Psoas muscle (tissue), 8 donors: Measurements from ENCODE around the gene TMEM88. TPM values are rescaled to one million over a fixed set of nuclear protein-coding genes. Genes with fewer than 3 reads are reported as not detected.

ENCODE experiments used
- ATAC-seq, 4 donors: fragments of 200-7000 bp; cut with Tn5 transposase; one replicate each; pipeline ENCODE4 v1.9.1; 2020; ENCODE audit warnings: moderate library complexity in 3 of 4, mild to moderate bottlenecking in 2 of 4
- DNase-seq, 2 donors: peaks; one replicate each; pipeline ENCODE4 v3.0.0-alpha.2; 2020
- H3K27ac ChIP-seq: fragments of 200-600 bp; one replicate; pipeline ENCODE4 v1.8.0; 2022
- H3K27me3 ChIP-seq, 3 donors: fragments of 200-600 bp in 1 of 3; one replicate each; pipeline versions ENCODE4 v1.6.1 to v1.8.0; 2013 to 2022; ENCODE audit warnings: low read length in 2 of 3, mild to moderate bottlenecking in 2 of 3, moderate library complexity in 1 of 3; ENCODE audit not compliant: insufficient read depth in 3 of 3
- H3K36me3 ChIP-seq, 2 donors: fragments of 200-600 bp in 1 of 2; one replicate each; pipeline versions ENCODE4 v1.6.1 to v1.8.0; 2013 to 2022; ENCODE audit warnings: low read depth in 1 of 2, mild to moderate bottlenecking in 1 of 2, moderate library complexity in 1 of 2; ENCODE audit not compliant: insufficient read depth in 1 of 2
- H3K4me1 ChIP-seq: fragments of 200-600 bp; one replicate; pipeline ENCODE4 v1.8.0; 2022
- H3K4me3 ChIP-seq: fragments of 200-600 bp; one replicate; pipeline ENCODE4 v1.8.0; 2022; ENCODE audit warnings: mild to moderate bottlenecking
- H3K9me3 ChIP-seq: fragments of 200-600 bp; one replicate; pipeline ENCODE4 v1.8.0; 2022
- CTCF ChIP-seq: fragments of 200-600 bp; IDR thresholded peaks from one replicate; pipeline ENCODE4 v1.8.0; 2022; ENCODE audit warnings: antibody characterized with exemption
- WGBS, 3 donors: extraction: QIAGEN DNeasy Blood & Tissue Kit; methylation state at CpG; one replicate each; pipeline versions ENCODE4 v1.1.6 to v1.1.7; 2013; 5-methylcytosine and 5-hydroxymethylcytosine counted together
- intact Hi-C, 2 donors: fragments of 100-400 bp; cut with DNase I; formaldehyde crosslinking; loops; one replicate each; pipeline versions ENCODE4 v1.11.0 to v1.14.2; 2022
- polyA plus RNA-seq, 3 donors: library from polyadenylated mRNA; stranded (reverse); fragments of 200-250 nt; gene quantifications; one replicate each; pipeline ENCODE4 v1.2.3, GENCODE V29; 2013
- total RNA-seq, 4 donors: library from RNA; stranded (reverse); fragmentation: NEBNext Ultra II Directional in 2 of 4; extraction: Animal tissue kit (Norgen Biotek cat#: 25700) in 2 of 4; gene quantifications; one replicate each; pipeline versions ENCODE4 v1.2.1 to v1.2.4, GENCODE V29; 2021 to 2023
- donor health status: healthy with polysubstance abuse.
- donor health status: DM: no; HTN: no; CAD: no; lungs with moderate emphysema.
- donor health status: Bipolar disorder and iron deficiency.
- donor health status: healthy.
- donor health status: DM: yes; HTN: yes; CAD: no.
- donor health status: DM: no; HTN: no; CAD: no.
- donor health status: DM: no; HTN: no; CAD: no.
- donor health status: DM: yes; HTN: yes; CAD: no.

The TMEM88 gene
- total and polyA plus RNA-seq, 7 donors, result 16.3 to 57.4 (median 24.0) TPM

DNA sequence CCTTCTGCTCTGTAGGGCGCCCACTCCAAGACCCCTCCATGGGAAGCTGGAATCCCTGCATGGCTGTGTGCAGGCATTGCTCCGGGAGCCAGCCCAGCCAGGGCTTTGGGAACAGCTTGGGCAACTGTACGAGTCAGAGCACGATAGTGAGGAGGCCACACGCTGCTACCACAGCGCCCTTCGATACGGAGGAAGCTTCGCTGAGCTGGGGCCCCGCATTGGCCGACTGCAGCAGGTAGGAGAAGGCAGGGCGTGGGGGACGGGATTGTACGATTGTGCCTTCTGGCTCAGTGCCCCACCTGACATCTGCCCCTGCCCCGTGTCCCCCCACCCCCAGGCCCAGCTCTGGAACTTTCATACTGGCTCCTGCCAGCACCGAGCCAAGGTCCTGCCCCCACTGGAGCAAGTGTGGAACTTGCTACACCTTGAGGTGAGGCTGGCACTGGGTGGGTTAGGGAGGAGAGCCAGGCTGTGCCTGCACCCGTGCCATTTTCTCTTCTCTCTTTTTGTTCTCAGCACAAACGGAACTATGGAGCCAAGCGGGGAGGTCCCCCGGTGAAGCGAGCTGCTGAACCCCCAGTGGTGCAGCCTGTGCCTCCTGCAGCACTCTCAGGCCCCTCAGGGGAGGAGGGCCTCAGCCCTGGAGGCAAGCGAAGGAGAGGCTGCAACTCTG, 8.7 kb upstream of the TMEM88 start:
- WGBS, 3 donors, result 77 to 81% (median 81%) methylated on average over 21 to 22 of the region's 22 CpGs
- H3K27ac ChIP-seq, result peak overlapping the region; percentile 99
- DNase-seq, result peak in 1 of 2 donors; percentile 56

GRCh38 chr17:7846765-7847661, 7.9 kb upstream of the TMEM88 start:
- Histone ChIP-seq H3K27me3 (no peaks in the 10 kb centered on the region), H3K4me1 (peaks cover 15% of the 10 kb centered on the region), H3K36me3 (peaks cover 7 to 65% of the 10 kb centered on the region in 2 donors), H3K27ac (no peak overlapping the region), H3K9me3 (no peaks in the 10 kb centered on the region), H3K4me3 (no peak overlapping the region)
- DNase-seq (peak in 1 of 2 donors; percentile 55), ATAC-seq (no peak)
- WGBS, 3 donors, result 72 to 82% (median 82%) methylated on average over 28 to 34 of the region's 34 CpGs
- TF ChIP-seq CTCF, result no peak
- intact Hi-C loops, result loop anchor here in 1 of 2 donors (10.0 kb wide), 1 partner anchor 222 kb away; the partner anchor contains the start of gene SAT2

More for the DNA sequence above, 8.7 kb upstream of the TMEM88 start:
- peaks cover 16% of the 10 kb centered on the region for H3K4me1 ChIP-seq
- peaks cover 7 to 59% of the 10 kb centered on the region in 2 donors for H3K36me3 ChIP-seq
- no peaks in the 10 kb centered on the region for H3K9me3 ChIP-seq
- no peaks in the 10 kb centered on the region for H3K27me3 ChIP-seq
- H3K4me3 ChIP-seq, result no peak overlapping the region
- intact Hi-C loops, result loop anchor here in 1 of 2 donors (10.0 kb wide), 1 partner anchor 221 kb away; the partner anchor contains the start of gene SAT2
- no peak for TF ChIP-seq CTCF
- no peak for ATAC-seq

DNA sequence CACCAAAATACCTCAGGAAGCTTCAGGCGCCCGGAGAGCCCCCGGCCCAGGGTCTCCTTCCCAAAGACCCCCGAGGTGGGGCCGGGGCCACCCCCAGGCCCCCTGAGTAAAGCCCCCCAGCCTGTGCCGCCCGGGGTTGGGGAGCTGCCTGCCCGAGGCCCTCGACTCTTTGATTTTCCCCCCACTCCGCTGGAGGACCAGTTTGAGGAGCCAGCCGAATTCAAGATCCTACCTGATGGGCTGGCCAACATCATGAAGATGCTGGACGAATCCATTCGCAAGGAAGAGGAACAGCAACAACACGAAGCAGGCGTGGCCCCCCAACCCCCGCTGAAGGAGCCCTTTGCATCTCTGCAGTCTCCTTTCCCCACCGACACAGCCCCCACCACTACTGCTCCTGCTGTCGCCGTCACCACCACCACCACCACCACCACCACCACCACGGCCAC, 6.7 kb upstream of the TMEM88 start:
- no peak for TF ChIP-seq CTCF
- Histone ChIP-seq H3K4me3 (no peak overlapping the region), H3K36me3 (peaks cover 7 to 77% of the 10 kb centered on the region in 2 donors), H3K9me3 (no peaks in the 10 kb centered on the region), H3K27ac (no peak overlapping the region), H3K4me1 (peaks cover 17% of the 10 kb centered on the region), H3K27me3 (no peaks in the 10 kb centered on the region)
- WGBS, 3 donors, result 82 to 84% (median 83%) methylated on average over 11 to 20 of the region's 20 CpGs
- no peak for ATAC-seq
- intact Hi-C loops, result loop anchor here in 1 of 2 donors (10.0 kb wide), 1 partner anchor 223 kb away; the partner anchor contains the start of gene SAT2
- no peak for DNase-seq

- Histone ChIP-seq H3K36me3 (peaks cover 9 to 82% of the 10 kb centered on the region in 2 donors), H3K4me3 (no peak overlapping the region), H3K4me1 (peaks cover 17% of the 10 kb centered on the region), H3K27me3 (no peaks in the 10 kb centered on the region), H3K9me3 (no peaks in the 10 kb centered on the region), H3K27ac (no peak overlapping the region)
- ATAC-seq (no peak), DNase-seq (peak in 1 of 2 donors; percentile 50)
- no peak for TF ChIP-seq CTCF
- intact Hi-C loops, result loop anchor here in 1 of 2 donors (10.0 kb wide), 1 partner anchor 224 kb away; the partner anchor contains the start of gene SAT2
- 85 to 89% (median 87%) methylated on average over 19 to 21 of the region's 21 CpGs for WGBS, 3 donors
These were observed 6.1 kb upstream of the TMEM88 start for GRCh38 chr17:7848739-7849129.
